Measurements from ENCODE around the gene CPLX3.

CPLX3 gene

DNA sequence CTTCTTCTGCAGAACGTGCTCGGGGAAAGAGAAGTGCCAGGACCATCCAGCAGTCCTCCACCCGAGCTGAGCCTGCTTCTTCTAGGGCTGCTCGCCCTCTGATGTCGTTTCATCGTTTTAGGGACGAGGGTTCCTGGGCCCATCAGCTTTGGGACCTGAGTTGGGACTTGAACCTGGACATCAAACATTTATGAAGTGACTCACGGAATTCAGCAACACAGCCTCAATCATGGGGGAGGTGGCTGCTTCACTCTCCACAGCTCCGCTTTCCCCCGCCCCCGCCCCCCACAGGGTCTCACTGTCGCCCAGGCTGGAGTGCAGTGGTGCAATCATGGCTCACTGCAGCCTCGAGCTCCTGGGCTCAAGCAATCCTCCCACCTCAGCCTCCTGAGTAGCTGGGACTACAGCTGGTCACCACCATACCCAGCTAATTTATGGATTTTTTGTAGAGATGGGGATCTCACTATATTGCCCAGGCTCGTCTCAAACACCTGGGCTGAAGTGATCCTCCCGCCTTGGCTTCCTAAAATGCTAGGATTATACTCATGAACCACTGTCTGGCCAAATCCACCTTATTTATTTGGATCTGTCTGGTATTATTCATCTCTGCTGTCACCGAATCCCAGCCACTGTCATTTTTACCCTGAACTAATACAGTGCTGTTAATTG lies 47.5 kb downstream of the CPLX3 start:
- DNase-seq: peak; percentile 55

DNA sequence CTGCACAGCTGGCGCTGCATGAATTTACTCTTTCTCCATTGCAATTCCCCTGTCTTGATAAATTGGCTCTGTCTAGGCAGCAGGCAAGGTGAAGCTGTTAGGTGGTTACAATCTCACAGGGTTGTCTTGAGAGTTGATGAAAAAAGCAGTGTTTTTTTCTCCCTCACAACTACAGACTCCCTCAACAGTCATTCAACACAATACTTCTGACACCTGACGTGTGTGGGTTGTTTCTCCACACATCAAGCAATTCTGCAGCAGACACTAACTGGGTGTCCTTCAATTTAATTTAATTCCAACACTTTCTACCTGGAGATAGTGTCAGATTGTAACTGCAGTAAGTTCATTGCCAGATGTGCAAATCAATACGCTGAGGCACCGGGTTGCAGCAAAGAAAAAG lies 51.8 kb downstream of the CPLX3 start:
- no peak for DNase-seq

Measured in fibroblast of skin of scalp (primary cell).